HepG2 (cell line): Measurements from ENCODE around the gene ANKRD13D. TPM values are rescaled to one million over a fixed set of nuclear protein-coding genes. Genes with fewer than 3 reads are reported as not detected.

ENCODE experiments used
- HDAC2 ChIP-seq: sonication (generic); formaldehyde crosslinking; IDR thresholded peaks from 2 replicates; pipeline ENCODE4 v1.4.0; 2020; ENCODE audit warnings: missing genetic modification reagents
- HNF4G ChIP-seq, 2 experiments: sonication (generic) in 1 of 2; formaldehyde crosslinking in 1 of 2; IDR thresholded peaks; 2 replicates each; pipeline versions ENCODE4 v1.4.0 to v1.6.1; 2011 to 2020; ENCODE audit warnings: borderline replicate concordance in 2 of 2, low read depth in 2 of 2, mild to moderate bottlenecking in 2 of 2, low read length in 1 of 2, missing genetic modification reagents in 1 of 2, moderate library complexity in 1 of 2
- HNRNPLL ChIP-seq: fragments of 200-400 bp; formaldehyde crosslinking; IDR thresholded peaks from 2 replicates; pipeline ENCODE4 v1.6.1; 2017; ENCODE audit warnings: mild to moderate bottlenecking, low read depth, low read length; ENCODE audit not compliant: poor library complexity, severe bottlenecking
- MAF1 ChIP-seq: sonication (generic); formaldehyde crosslinking; IDR thresholded peaks from 2 replicates; pipeline ENCODE4 v1.5.0; 2020; ENCODE audit warnings: missing genetic modification reagents, borderline replicate concordance
- MTA3 ChIP-seq: sonication (generic); formaldehyde crosslinking; IDR thresholded peaks from 2 replicates; pipeline ENCODE4 v1.4.0; 2020; ENCODE audit warnings: missing genetic modification reagents
- RBM39 ChIP-seq: fragments of 200-400 bp; formaldehyde crosslinking; IDR thresholded peaks from one replicate; pipeline ENCODE4 v1.6.1; 2018; ENCODE audit warnings: antibody characterized with exemption, mild to moderate bottlenecking, low read depth, low read length; ENCODE audit not compliant: poor library complexity, severe bottlenecking
- RORA ChIP-seq: sonication (generic); formaldehyde crosslinking; IDR thresholded peaks from 2 replicates; pipeline ENCODE4 v1.5.0; 2020; ENCODE audit warnings: mild to moderate bottlenecking, missing genetic modification reagents, moderate library complexity
- SIN3A ChIP-seq: IDR thresholded peaks from 2 replicates; pipeline ENCODE4 v1.6.1; 2011; ENCODE audit warnings: low read depth, mild to moderate bottlenecking, control low read depth, low read length, borderline replicate concordance
- SNAPC2 ChIP-seq: sonication (generic); formaldehyde crosslinking; IDR thresholded peaks from 2 replicates; pipeline ENCODE4 v1.8.1; 2022; ENCODE audit warnings: mild to moderate bottlenecking, missing genetic modification reagents
- SOX13 ChIP-seq, 3 experiments: fragments of 450-650 bp in 1 of 3; sonication (generic) in 1 of 3; formaldehyde crosslinking in 1 of 3; IDR thresholded peaks in 2 of 3; conservative IDR thresholded peaks in 1 of 3; 2 replicates each; pipeline versions ENCODE4 v1.5.0 to v1.6.1; 2016 to 2020; ENCODE audit warnings: antibody characterized with exemption in 1 of 3, mild to moderate bottlenecking in 1 of 3, missing compliant biosample characterization in 1 of 3, missing genetic modification reagents in 1 of 3, moderate library complexity in 1 of 3
- SRSF4 ChIP-seq: fragments of 200-400 bp; formaldehyde crosslinking; IDR thresholded peaks from one replicate; pipeline ENCODE4 v1.6.1; 2018; ENCODE audit warnings: mild to moderate bottlenecking, low read depth, low read length, moderate library complexity; ENCODE audit not compliant: poor library complexity, severe bottlenecking
- SYNCRIP ChIP-seq: fragments of 200-400 bp; formaldehyde crosslinking; IDR thresholded peaks from 2 replicates; pipeline ENCODE4 v1.6.1; 2018; ENCODE audit warnings: mild to moderate bottlenecking, low read depth, low read length; ENCODE audit not compliant: insufficient read depth
- TGIF2 ChIP-seq: IDR thresholded peaks from 2 replicates; pipeline ENCODE4 v1.6.1; 2016; ENCODE audit warnings: control low read depth, missing compliant biosample characterization
- THYN1 ChIP-seq: sonication (generic); formaldehyde crosslinking; IDR thresholded peaks from 2 replicates; pipeline ENCODE4 v1.8.1; 2023; ENCODE audit warnings: low read depth, mild to moderate bottlenecking, moderate library complexity, missing genetic modification reagents, borderline replicate concordance
- ZKSCAN8 ChIP-seq: IDR thresholded peaks from 2 replicates; pipeline ENCODE4 v1.6.1; 2016; ENCODE audit warnings: borderline replicate concordance, missing genetic modification reagents, missing compliant biosample characterization
- ZNF232 ChIP-seq: sonication (generic); formaldehyde crosslinking; IDR thresholded peaks from 2 replicates; pipeline ENCODE4 v1.4.0; 2020; ENCODE audit warnings: missing genetic modification reagents, borderline replicate concordance
- ZNF24 ChIP-seq: fragments of 450-650 bp; IDR thresholded peaks from 2 replicates; pipeline ENCODE4 v1.6.1; 2017; ENCODE audit warnings: antibody characterized with exemption, mild to moderate bottlenecking
- ZNF317 ChIP-seq: sonication (generic); formaldehyde crosslinking; IDR thresholded peaks from 2 replicates; pipeline ENCODE4 v1.5.0; 2020; ENCODE audit warnings: mild to moderate bottlenecking, missing genetic modification reagents
- ZNF329 ChIP-seq: sonication (generic); formaldehyde crosslinking; IDR thresholded peaks from 2 replicates; pipeline ENCODE4 v1.9.0; 2021; ENCODE audit warnings: low read depth, mild to moderate bottlenecking, missing genetic modification reagents
- ZNF382 ChIP-seq: sonication (generic); formaldehyde crosslinking; IDR thresholded peaks from 2 replicates; pipeline ENCODE4 v1.5.0; 2020; ENCODE audit warnings: missing genetic modification reagents, mild to moderate bottlenecking, borderline replicate concordance
- ZNF432 ChIP-seq: sonication (generic); formaldehyde crosslinking; IDR thresholded peaks from 2 replicates; pipeline ENCODE4 v1.5.0; 2020; ENCODE audit warnings: missing genetic modification reagents, mild to moderate bottlenecking, borderline replicate concordance
- polyA plus RNA-seq, 8 experiments: library from polyadenylated mRNA; depleted of rRNA in 3 of 8; stranded (reverse) in 7 of 8; unstranded in 1 of 8; fragments of >200 nt; fragmentation: Illumina TruSeq in 4 of 8; extraction: Trizol in 4 of 8; gene quantifications; 2 replicates each; pipeline versions ENCODE4 v1.2.1 to v1.2.3, GENCODE V29; 2011 to 2016; ENCODE audit warnings: low read depth in 4 of 8, missing spikeins in 1 of 8, mixed read lengths in 1 of 8; ENCODE audit not compliant: insufficient read depth in 1 of 8
- total RNA-seq, 5 experiments: library from RNA; depleted of rRNA; stranded (reverse); fragments of >200 nt; fragmentation: Illumina TruSeq; extraction: Trizol; gene quantifications; 2 replicates each; pipeline ENCODE4 v1.2.3, GENCODE V29; 2016; ENCODE audit warnings: low read depth in 1 of 5
- TF ChIP-seq, protein P1 (sequence below): IDR thresholded peaks from 2 replicates; pipeline ENCODE4 v1.6.1; 2018; ENCODE audit warnings: missing genetic modification reagents, mild to moderate bottlenecking, missing compliant biosample characterization
- TF ChIP-seq, protein P2 (sequence below): sonication (generic); formaldehyde crosslinking; IDR thresholded peaks from 2 replicates; pipeline ENCODE4 v1.4.0; 2020; ENCODE audit warnings: missing genetic modification reagents, borderline replicate concordance
- TF ChIP-seq, protein P3 (sequence below): sonication (generic); formaldehyde crosslinking; IDR thresholded peaks from 2 replicates; pipeline ENCODE4 v1.4.0; 2020; ENCODE audit warnings: mild to moderate bottlenecking, missing genetic modification reagents

The ANKRD13D gene
- total and polyA plus RNA-seq, 2 of the 13 experiments (the other 11 are each of a cell fraction or from before 2014, with no cell fraction given) = 18.6 to 27.3 TPM

DNA sequence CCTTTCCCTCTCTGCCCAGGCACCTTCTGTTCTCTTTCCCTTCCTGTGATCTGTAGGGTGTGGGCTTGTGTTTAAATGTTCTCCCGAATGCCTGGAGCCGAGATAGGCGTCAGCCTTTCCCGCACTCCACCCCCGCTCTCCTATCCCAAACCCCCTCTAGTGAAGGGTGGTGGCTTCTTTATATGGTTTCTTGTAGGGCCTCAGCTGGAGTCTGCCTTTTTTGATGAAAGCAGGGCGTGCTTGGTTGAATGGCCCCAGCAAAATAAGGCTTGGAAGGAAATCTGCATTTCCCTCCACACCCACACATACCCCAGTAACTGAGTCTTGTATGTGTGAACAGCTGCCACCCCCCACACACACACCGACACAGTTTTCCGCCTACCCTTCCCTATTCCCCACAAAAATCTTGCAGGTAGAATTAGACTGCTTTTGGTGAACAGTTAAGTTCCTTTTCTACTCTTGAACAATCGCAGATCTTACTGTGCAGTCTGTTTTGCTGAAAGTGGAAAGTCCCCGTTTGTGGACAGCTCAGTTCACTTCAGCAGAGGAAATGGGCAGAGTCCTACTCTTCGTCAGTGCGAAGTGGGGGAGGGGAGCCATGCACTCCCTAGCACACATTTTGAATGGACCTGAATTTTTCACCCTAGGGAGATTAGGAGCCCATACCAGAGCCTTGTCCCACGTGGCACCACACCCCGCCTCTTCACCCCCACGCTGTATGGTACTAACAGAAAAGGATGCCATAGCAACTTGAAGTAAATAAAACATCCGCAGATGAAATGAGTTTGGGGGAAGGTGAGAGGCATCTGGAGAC, 48.3 kb upstream of the ANKRD13D start (continued):
- no peak for TF ChIP-seq SOX13 (IDR thresholded peaks at IDR 0.05)
- TF ChIP-seq SOX13 (CRISPR knock-in tag; conservative IDR thresholded peaks at IDR 0.05 in 1 of 2, IDR thresholded peaks at IDR 0.05 in 1 of 2) = peak in 1 of 2 experiments; percentile 17; a peak in 1 of 4 replicates
- TF ChIP-seq RORA = no peak
- 0 out of 2 replicates have a peak, but pooled peaks have one; percentile 30 for TF ChIP-seq SNAPC2
- no peak for TF ChIP-seq HNRNPLL
- peak; percentile 43; the same call in 1 of the 2 replicates for TF ChIP-seq HNF4G (IDR thresholded peaks at IDR 0.05; ENCODE audit: borderline replicate concordance, low read depth, low read length)
- no peak for TF ChIP-seq HNF4G (CRISPR knock-in tag; IDR thresholded peaks at IDR 0.05; ENCODE audit: borderline replicate concordance, low read depth)
- 0 out of 2 replicates have a peak, but pooled peaks have one; percentile 20 for TF ChIP-seq HDAC2 (CRISPR knock-in tag)
- no peak for TF ChIP-seq ZNF432 (CRISPR knock-in tag)
- no peak for TF ChIP-seq SRSF4
- no peak for TF ChIP-seq RBM39
- TF ChIP-seq ZKSCAN8 (CRISPR knock-in tag) = no peak
- TF ChIP-seq, protein P1, sequence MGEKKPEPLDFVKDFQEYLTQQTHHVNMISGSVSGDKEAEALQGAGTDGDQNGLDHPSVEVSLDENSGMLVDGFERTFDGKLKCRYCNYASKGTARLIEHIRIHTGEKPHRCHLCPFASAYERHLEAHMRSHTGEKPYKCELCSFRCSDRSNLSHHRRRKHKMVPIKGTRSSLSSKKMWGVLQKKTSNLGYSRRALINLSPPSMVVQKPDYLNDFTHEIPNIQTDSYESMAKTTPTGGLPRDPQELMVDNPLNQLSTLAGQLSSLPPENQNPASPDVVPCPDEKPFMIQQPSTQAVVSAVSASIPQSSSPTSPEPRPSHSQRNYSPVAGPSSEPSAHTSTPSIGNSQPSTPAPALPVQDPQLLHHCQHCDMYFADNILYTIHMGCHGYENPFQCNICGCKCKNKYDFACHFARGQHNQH (CRISPR knock-in tag) = no peak
- no peak for TF ChIP-seq SYNCRIP
- TF ChIP-seq ZNF24 = no peak
- peak; percentile 75; the same call in 1 of the 2 replicates for TF ChIP-seq ZNF317 (CRISPR knock-in tag)
- TF ChIP-seq ZNF232 (CRISPR knock-in tag) = no peak
- TF ChIP-seq, protein P2, sequence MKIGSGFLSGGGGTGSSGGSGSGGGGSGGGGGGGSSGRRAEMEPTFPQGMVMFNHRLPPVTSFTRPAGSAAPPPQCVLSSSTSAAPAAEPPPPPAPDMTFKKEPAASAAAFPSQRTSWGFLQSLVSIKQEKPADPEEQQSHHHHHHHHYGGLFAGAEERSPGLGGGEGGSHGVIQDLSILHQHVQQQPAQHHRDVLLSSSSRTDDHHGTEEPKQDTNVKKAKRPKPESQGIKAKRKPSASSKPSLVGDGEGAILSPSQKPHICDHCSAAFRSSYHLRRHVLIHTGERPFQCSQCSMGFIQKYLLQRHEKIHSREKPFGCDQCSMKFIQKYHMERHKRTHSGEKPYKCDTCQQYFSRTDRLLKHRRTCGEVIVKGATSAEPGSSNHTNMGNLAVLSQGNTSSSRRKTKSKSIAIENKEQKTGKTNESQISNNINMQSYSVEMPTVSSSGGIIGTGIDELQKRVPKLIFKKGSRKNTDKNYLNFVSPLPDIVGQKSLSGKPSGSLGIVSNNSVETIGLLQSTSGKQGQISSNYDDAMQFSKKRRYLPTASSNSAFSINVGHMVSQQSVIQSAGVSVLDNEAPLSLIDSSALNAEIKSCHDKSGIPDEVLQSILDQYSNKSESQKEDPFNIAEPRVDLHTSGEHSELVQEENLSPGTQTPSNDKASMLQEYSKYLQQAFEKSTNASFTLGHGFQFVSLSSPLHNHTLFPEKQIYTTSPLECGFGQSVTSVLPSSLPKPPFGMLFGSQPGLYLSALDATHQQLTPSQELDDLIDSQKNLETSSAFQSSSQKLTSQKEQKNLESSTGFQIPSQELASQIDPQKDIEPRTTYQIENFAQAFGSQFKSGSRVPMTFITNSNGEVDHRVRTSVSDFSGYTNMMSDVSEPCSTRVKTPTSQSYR (CRISPR knock-in tag) = peak; percentile 97
- TF ChIP-seq SIN3A = no peak
- no peak for TF ChIP-seq ZNF382 (CRISPR knock-in tag)
- TF ChIP-seq MAF1 (CRISPR knock-in tag) = no peak
- peak; percentile 79; the same call in 1 of the 2 replicates for TF ChIP-seq TGIF2 (CRISPR knock-in tag)
- no peak for TF ChIP-seq THYN1 (CRISPR knock-in tag)
- no peak for TF ChIP-seq ZNF329
- TF ChIP-seq, protein P3, sequence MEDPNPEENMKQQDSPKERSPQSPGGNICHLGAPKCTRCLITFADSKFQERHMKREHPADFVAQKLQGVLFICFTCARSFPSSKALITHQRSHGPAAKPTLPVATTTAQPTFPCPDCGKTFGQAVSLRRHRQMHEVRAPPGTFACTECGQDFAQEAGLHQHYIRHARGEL (CRISPR knock-in tag) = no peak
- no peak for TF ChIP-seq MTA3 (CRISPR knock-in tag)
